ENCODE results near the gene PPOX. TPM values are rescaled to one million over a fixed set of nuclear protein-coding genes. Genes with fewer than 3 reads are reported as not detected.

PPOX gene
- total RNA-seq, 4 donors from 2014 or later: 2.8 to 19.2 (median 11.8) TPM

GRCh38 chr1:161175771-161176453 lies 9.7 kb downstream of the PPOX start:
- peak overlapping the region in 2 of 4 donors; percentile 67 to 81 for H3K4me3 ChIP-seq
- H3K9me3 ChIP-seq: no peaks in the 10 kb centered on the region
- intact Hi-C loops (cut with DNase I; ENCODE audit: low total_unique reads) (no loop called here), in situ Hi-C loops (cut with MboI; ENCODE audit: low pct_ligation_motif_present in 1 of 4, low pct_unique_long_range_greater_than_20kb in 1 of 4, low sequenced_read_pairs in 3 of 4) (no loop called here)
- 72% methylated on average over 3 to 10 of the region's 10 CpGs for WGBS, 2 donors (ENCODE audit: low coverage in 1 of 2)
- DNase-seq: no peak
- peaks cover 0 to 33% (median 18%) of the 10 kb centered on the region in 4 donors for H3K4me1 ChIP-seq
- no peak for TF ChIP-seq EP300 (IDR thresholded peaks at IDR 0.05; ENCODE audit: low read depth)
- TF ChIP-seq POLR2A (IDR thresholded peaks at IDR 0.05): no peak
- no peak for TF ChIP-seq CTCF (IDR thresholded peaks at IDR 0.05)
- no peak for TF ChIP-seq POLR2AphosphoS5 (IDR thresholded peaks at IDR 0.05)
- H3K27ac ChIP-seq: peak overlapping the region; percentile 37 to 91 (median 86)
- H3K27me3 ChIP-seq: no peaks in the 10 kb centered on the region
- peaks cover 0 to 32% (median 12%) of the 10 kb centered on the region in 4 donors for H3K36me3 ChIP-seq

GRCh38 chr1:161176468-161177111 lies 10.4 kb downstream of the PPOX start:
- Histone ChIP-seq H3K27ac (peak overlapping the region; percentile 83 to 91 (median 88)), H3K27me3 (no peaks in the 10 kb centered on the region), H3K36me3 (peaks cover 0 to 27% (median 9%) of the 10 kb centered on the region in 4 donors), H3K9me3 (no peaks in the 10 kb centered on the region), H3K4me1 (peaks cover 0 to 36% (median 18%) of the 10 kb centered on the region in 4 donors), H3K4me3 (peak overlapping the region; percentile 59 to 81 (median 64))
- intact Hi-C loops (cut with DNase I; ENCODE audit: low total_unique reads) (no loop called here), in situ Hi-C loops (cut with MboI; ENCODE audit: low pct_ligation_motif_present in 1 of 4, low pct_unique_long_range_greater_than_20kb in 1 of 4, low sequenced_read_pairs in 3 of 4) (no loop called here)
- 14 to 27% methylated on average over 2 to 17 of the region's 17 CpGs for WGBS, 2 donors (ENCODE audit: low coverage in 1 of 2)
- DNase-seq: no peak
- TF ChIP-seq CTCF (IDR thresholded peaks at IDR 0.05) (no peak), EP300 (IDR thresholded peaks at IDR 0.05; ENCODE audit: low read depth) (no peak), POLR2A (IDR thresholded peaks at IDR 0.05) (no peak), POLR2AphosphoS5 (IDR thresholded peaks at IDR 0.05) (no peak)

- Histone ChIP-seq H3K4me3 (peak within 1 kb of the TSS; percentile 59 to 81 (median 64)), H3K27ac (peak within 1 kb of the TSS; percentile 83 to 91 (median 88)), H3K9me3 (no peaks in the 10 kb centered on the region), H3K36me3 (peaks cover 0 to 20% (median 6%) of the 10 kb centered on the region in 4 donors), H3K4me1 (peaks cover 0 to 41% (median 18%) of the 10 kb centered on the region in 4 donors), H3K27me3 (no peaks in the 10 kb centered on the region)
- TF ChIP-seq POLR2AphosphoS5 (IDR thresholded peaks at IDR 0.05) (peak; percentile 77 to 88 (median 88)), POLR2A (IDR thresholded peaks at IDR 0.05) (peak; percentile 83), CTCF (IDR thresholded peaks at IDR 0.05) (peak in 1 of 5 experiments; percentile 25), EP300 (IDR thresholded peaks at IDR 0.05; ENCODE audit: low read depth) (no peak)
- peak; percentile 94 for DNase-seq
- in situ Hi-C loops (cut with MboI; ENCODE audit: low pct_ligation_motif_present in 1 of 4, low pct_unique_long_range_greater_than_20kb in 1 of 4, low sequenced_read_pairs in 3 of 4): no loop called here
- intact Hi-C loops (cut with DNase I; ENCODE audit: low total_unique reads): no loop called here
- WGBS, 2 donors (ENCODE audit: low coverage in 1 of 2): 5 to 40% methylated on average over 3 to 50 of the region's 50 CpGs
Observed at GRCh38 chr1:161177112-161177935, 11.1 kb downstream of the PPOX start, which contains the start of gene B4GALT3. B4GALT3 (minus strand) TSS chr1:161177507; CDS start chr1:161176060, 1,447 bp downstream.

- H3K4me1 ChIP-seq: peaks cover 0 to 35% (median 18%) of the 10 kb centered on the region in 4 donors
Observed at GRCh38 chr1:161177936-161178244, 11.7 kb downstream of the PPOX start.

More at GRCh38 chr1:161177936-161178244, 11.7 kb downstream of the PPOX start:
- no peaks in the 10 kb centered on the region for H3K9me3 ChIP-seq
- H3K36me3 ChIP-seq: peaks cover 0 to 18% (median 5%) of the 10 kb centered on the region in 4 donors
- no peak for DNase-seq
- intact Hi-C loops (cut with DNase I; ENCODE audit: low total_unique reads): no loop called here
- H3K27me3 ChIP-seq: no peaks in the 10 kb centered on the region
- in situ Hi-C loops (cut with MboI; ENCODE audit: low pct_ligation_motif_present in 1 of 4, low pct_unique_long_range_greater_than_20kb in 1 of 4, low sequenced_read_pairs in 3 of 4): no loop called here
- H3K4me3 ChIP-seq: peak overlapping the region in 3 of 4 donors; percentile 62 to 81 (median 67)
- peak overlapping the region; percentile 83 to 91 (median 88) for H3K27ac ChIP-seq
- TF ChIP-seq POLR2AphosphoS5 (IDR thresholded peaks at IDR 0.05) (no peak), POLR2A (IDR thresholded peaks at IDR 0.05) (no peak), CTCF (IDR thresholded peaks at IDR 0.05) (no peak), EP300 (IDR thresholded peaks at IDR 0.05; ENCODE audit: low read depth) (no peak)
- 36 to 55% methylated on average over 9 of the region's 9 CpGs for WGBS, 2 donors (ENCODE audit: low coverage in 1 of 2)
